Motor neuron (in vitro differentiated cells): ENCODE data around the gene AFF3. TPM values are rescaled to one million over a fixed set of nuclear protein-coding genes. Genes with fewer than 3 reads are reported as not detected.

ENCODE experiments used
- ATAC-seq, 8 experiments: fragments of 200-7000 bp; cut with Tn5 transposase; replicated peaks in 6 of 8; 2 replicates each; pipeline ENCODE4 v1.8.0; 2021; ENCODE audit warnings: mild to moderate bottlenecking in 8 of 8, moderate library complexity in 8 of 8
- H3K27ac ChIP-seq, 2 donors: fragments of 250-450 bp; sonication (Bioruptor Pico); 2 replicates each; pipeline ENCODE4 v1.9.0; 2021; ENCODE audit warnings: antibody characterized with exemption in 2 of 2, mild to moderate bottlenecking in 2 of 2, moderate library complexity in 1 of 2
- H3K4me1 ChIP-seq, 2 donors: fragments of 250-450 bp; sonication (Bioruptor Pico); replicated peaks in 1 of 2; 2 replicates each; pipeline ENCODE4 v1.6.1; 2021; ENCODE audit warnings: antibody characterized with exemption in 2 of 2, mild to moderate bottlenecking in 2 of 2, moderate library complexity in 1 of 2
- H3K4me3 ChIP-seq, 5 donors: fragments of 250-450 bp; sonication (Bioruptor Pico); 2 replicates each; pipeline ENCODE4 v1.9.0; 2021; ENCODE audit warnings: antibody characterized with exemption in 5 of 5, mild to moderate bottlenecking in 5 of 5, moderate library complexity in 4 of 5
- WGBS, 10 experiments: fragments of 450-650 bp; shearing (Covaris generic); methylation state at CpG; one replicate each; pipeline ENCODE4 v1.0.0; 2022; 5-methylcytosine and 5-hydroxymethylcytosine counted together
- in situ Hi-C, 9 experiments: fragments of 400-800 bp; cut with MboI; loops; one replicate each; pipeline ENCODE4 v1.15.0; 2021; ENCODE audit warnings: low sequenced_read_pairs in 9 of 9, low pct_unique_long_range_greater_than_20kb in 2 of 9; ENCODE audit not compliant: unreplicated experiment in 9 of 9
- total RNA-seq, 8 experiments: library from RNA; unstranded; fragments of 300-600 nt; gene quantifications; 2 replicates each; pipeline versions ENCODE4 v1.2.3 to v1.2.4, GENCODE V29; 2022

The AFF3 gene
- total RNA-seq, 8 experiments from 2014 or later: 0.99 to 33.6 (median 16.7) TPM

- Histone ChIP-seq H3K27ac (no peak overlapping the region), H3K4me1 (peaks cover 13 to 17% of the 10 kb centered on the region in 2 donors), H3K4me3 (no peak overlapping the region)
- in situ Hi-C loops: no loop called here
- ATAC-seq: no peak
- 50 to 94% (median 78%) methylated on average over 1 to 2 of the region's 2 CpGs for WGBS, 10 experiments
These were observed 281.0 kb downstream of the AFF3 start for GRCh38 chr2:99861376-99861760.

- in situ Hi-C loops: no loop called here
- H3K4me1 ChIP-seq: peaks cover 13 to 17% of the 10 kb centered on the region in 2 donors
- no peak for ATAC-seq
- 76 to 100% (median 92%) methylated on average over 1 to 4 of the region's 4 CpGs; no CpG with 5 or more reads in 1 of the 10 experiments for WGBS, 10 experiments
- H3K4me3 ChIP-seq: no peak overlapping the region
- no peak overlapping the region for H3K27ac ChIP-seq
These were observed 281.5 kb downstream of the AFF3 start for GRCh38 chr2:99860720-99861375.

GRCh38 chr2:99858951-99859596 lies 283.3 kb downstream of the AFF3 start:
- in situ Hi-C loops: no loop called here
- no peak overlapping the region for H3K27ac ChIP-seq
- peaks cover 13 to 17% of the 10 kb centered on the region in 2 donors for H3K4me1 ChIP-seq
- WGBS, 10 experiments: 17 to 100% (median 89%) methylated on average over 1 to 6 of the region's 6 CpGs
- no peak overlapping the region for H3K4me3 ChIP-seq
- ATAC-seq: no peak

GRCh38 chr2:99857867-99858444 lies 284.4 kb downstream of the AFF3 start:
- Histone ChIP-seq H3K27ac (no peak overlapping the region), H3K4me3 (no peak overlapping the region), H3K4me1 (peaks cover 3 to 8% of the 10 kb centered on the region in 2 donors)
- in situ Hi-C loops: no loop called here
- no peak for ATAC-seq
- WGBS, 10 experiments: 71 to 100% (median 96%) methylated on average over 1 to 3 of the region's 4 CpGs; no CpG with 5 or more reads in 3 of the 10 experiments

- no peak overlapping the region for H3K27ac ChIP-seq
- in situ Hi-C loops: no loop called here
- peaks cover under 1 to 8% of the 10 kb centered on the region in 2 donors for H3K4me1 ChIP-seq
- WGBS, 10 experiments: 80 to 100% (median 100%) methylated on average over 1 of the region's 1 CpG; no CpG with 5 or more reads in 2 of the 10 experiments
- no peak overlapping the region for H3K4me3 ChIP-seq
- no peak for ATAC-seq
These were observed 285.0 kb downstream of the AFF3 start for GRCh38 chr2:99857372-99857771.

GRCh38 chr2:99856119-99856518 lies 286.3 kb downstream of the AFF3 start:
- WGBS, 10 experiments: 8 to 100% (median 100%) methylated on average over 1 of the region's 1 CpG; no CpG with 5 or more reads in 2 of the 10 experiments
- in situ Hi-C loops: no loop called here
- no peak for ATAC-seq
- no peak overlapping the region for H3K4me3 ChIP-seq
- no peak overlapping the region for H3K27ac ChIP-seq
- peaks cover 11 to 20% of the 10 kb centered on the region in 2 donors for H3K4me1 ChIP-seq

GRCh38 chr2:99854236-99854852 lies 288.0 kb downstream of the AFF3 start:
- peaks cover 17 to 32% of the 10 kb centered on the region in 2 donors for H3K4me1 ChIP-seq
- H3K27ac ChIP-seq: no peak overlapping the region
- WGBS, 10 experiments: 40 to 91% (median 78%) methylated on average over 3 to 5 of the region's 5 CpGs
- in situ Hi-C loops: no loop called here
- no peak overlapping the region for H3K4me3 ChIP-seq
- ATAC-seq: no peak

- no peak overlapping the region for H3K27ac ChIP-seq
- 85 to 100% (median 92%) methylated on average over 1 to 2 of the region's 2 CpGs for WGBS, 10 experiments
- in situ Hi-C loops: no loop called here
- H3K4me1 ChIP-seq: peaks cover 17 to 32% of the 10 kb centered on the region in 2 donors
- no peak overlapping the region for H3K4me3 ChIP-seq
- no peak for ATAC-seq
These were observed 289.4 kb downstream of the AFF3 start for GRCh38 chr2:99852956-99853355.

GRCh38 chr2:99852376-99852934 lies 289.9 kb downstream of the AFF3 start:
- in situ Hi-C loops: no loop called here
- 43 to 98% (median 91%) methylated on average over 2 to 6 of the region's 6 CpGs for WGBS, 10 experiments
- Histone ChIP-seq H3K4me1 (peaks cover 17 to 37% of the 10 kb centered on the region in 2 donors), H3K27ac (no peak overlapping the region), H3K4me3 (no peak overlapping the region)
- ATAC-seq: no peak

- 41 to 100% (median 82%) methylated on average over 1 to 4 of the region's 4 CpGs for WGBS, 10 experiments
- peak overlapping the region; percentile 26 to 28 for H3K27ac ChIP-seq
- in situ Hi-C loops: no loop called here
- peak in 1 of 8 experiments; percentile 25 for ATAC-seq
- peaks cover 17 to 44% of the 10 kb centered on the region in 2 donors for H3K4me1 ChIP-seq
- H3K4me3 ChIP-seq: no peak overlapping the region
These were observed 290.6 kb downstream of the AFF3 start for GRCh38 chr2:99851811-99852210.

GRCh38 chr2:99851089-99851488 lies 291.3 kb downstream of the AFF3 start:
- peaks cover 20 to 51% of the 10 kb centered on the region in 2 donors for H3K4me1 ChIP-seq
- no peak overlapping the region for H3K27ac ChIP-seq
- in situ Hi-C loops: no loop called here
- H3K4me3 ChIP-seq: no peak overlapping the region
- WGBS, 10 experiments: 0 to 100% (median 67%) methylated on average over 1 to 2 of the region's 2 CpGs; no CpG with 5 or more reads in 1 of the 10 experiments
- no peak for ATAC-seq

- H3K4me1 ChIP-seq: peaks cover 22 to 57% of the 10 kb centered on the region in 2 donors
- ATAC-seq: peak in 2 of 8 experiments; percentile 12 to 32
- in situ Hi-C loops: no loop called here
- no peak overlapping the region for H3K4me3 ChIP-seq
- WGBS, 10 experiments: 29 to 68% (median 45%) methylated on average over 1 to 5 of the region's 5 CpGs
- no peak overlapping the region for H3K27ac ChIP-seq
These were observed 292.2 kb downstream of the AFF3 start for GRCh38 chr2:99850084-99850710.
